Measurements from ENCODE around the gene EPB41L5.

DNA sequence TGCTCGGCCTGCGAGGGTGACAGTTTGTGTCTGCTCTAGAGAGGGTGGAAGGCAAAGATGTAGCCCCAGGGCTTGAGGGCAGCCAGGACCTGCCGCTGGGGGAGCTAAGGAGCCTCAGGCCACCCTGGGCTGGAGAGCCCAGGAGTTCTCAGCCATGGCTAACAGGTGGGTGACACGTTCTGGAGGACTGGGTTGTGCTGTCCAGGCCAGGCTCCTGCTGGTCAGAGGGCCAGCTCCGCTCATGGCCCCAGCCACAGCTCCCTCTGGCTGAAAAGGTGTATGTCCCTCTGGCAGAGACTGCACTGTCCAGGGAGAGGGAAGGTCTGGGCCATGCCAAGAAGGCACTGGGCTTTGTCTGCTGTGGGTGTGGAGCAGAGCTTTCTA lies 191.1 kb downstream of the EPB41L5 start:
- TF ChIP-seq, protein P1, sequence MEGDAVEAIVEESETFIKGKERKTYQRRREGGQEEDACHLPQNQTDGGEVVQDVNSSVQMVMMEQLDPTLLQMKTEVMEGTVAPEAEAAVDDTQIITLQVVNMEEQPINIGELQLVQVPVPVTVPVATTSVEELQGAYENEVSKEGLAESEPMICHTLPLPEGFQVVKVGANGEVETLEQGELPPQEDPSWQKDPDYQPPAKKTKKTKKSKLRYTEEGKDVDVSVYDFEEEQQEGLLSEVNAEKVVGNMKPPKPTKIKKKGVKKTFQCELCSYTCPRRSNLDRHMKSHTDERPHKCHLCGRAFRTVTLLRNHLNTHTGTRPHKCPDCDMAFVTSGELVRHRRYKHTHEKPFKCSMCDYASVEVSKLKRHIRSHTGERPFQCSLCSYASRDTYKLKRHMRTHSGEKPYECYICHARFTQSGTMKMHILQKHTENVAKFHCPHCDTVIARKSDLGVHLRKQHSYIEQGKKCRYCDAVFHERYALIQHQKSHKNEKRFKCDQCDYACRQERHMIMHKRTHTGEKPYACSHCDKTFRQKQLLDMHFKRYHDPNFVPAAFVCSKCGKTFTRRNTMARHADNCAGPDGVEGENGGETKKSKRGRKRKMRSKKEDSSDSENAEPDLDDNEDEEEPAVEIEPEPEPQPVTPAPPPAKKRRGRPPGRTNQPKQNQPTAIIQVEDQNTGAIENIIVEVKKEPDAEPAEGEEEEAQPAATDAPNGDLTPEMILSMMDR (IDR thresholded peaks at IDR 0.05), result no peak
- TF ChIP-seq POLR2A (IDR thresholded peaks at IDR 0.05), result no peak

Data from right lobe of liver (tissue), 4 donors.